HG02588 (cell line): ENCODE results near the gene ADAMTS19.

Source experiments
- ATAC-seq: cut with Tn5 transposase; IDR thresholded peaks from one replicate; pipeline ENCODE4 v1.9.1; 2021; ENCODE audit warnings: mild to moderate bottlenecking, moderate library complexity; ENCODE audit not compliant: unreplicated experiment

Gene ADAMTS19

GRCh38 chr5:129465776-129466344 is 5.8 kb downstream of the ADAMTS19 start:
- ATAC-seq, result no peak

GRCh38 chr5:129474544-129474943 is 14.4 kb downstream of the ADAMTS19 start:
- no peak for ATAC-seq

GRCh38 chr5:129476751-129477150 is 16.7 kb downstream of the ADAMTS19 start:
- no peak for ATAC-seq

- ATAC-seq, result no peak
These were observed 17.4 kb downstream of the ADAMTS19 start for GRCh38 chr5:129477532-129477931.

GRCh38 chr5:129481161-129481560 is 21.1 kb downstream of the ADAMTS19 start:
- no peak for ATAC-seq

GRCh38 chr5:129496421-129496820 is 36.3 kb downstream of the ADAMTS19 start:
- ATAC-seq, result peak; percentile 74

GRCh38 chr5:129496864-129497595 is 36.9 kb downstream of the ADAMTS19 start:
- no peak for ATAC-seq

GRCh38 chr5:129499208-129499852 is 39.2 kb downstream of the ADAMTS19 start:
- no peak for ATAC-seq

GRCh38 chr5:129500101-129500500 is 40.0 kb downstream of the ADAMTS19 start:
- no peak for ATAC-seq

GRCh38 chr5:129506086-129506485 is 46.0 kb downstream of the ADAMTS19 start:
- ATAC-seq, result no peak

- no peak for ATAC-seq
These were observed 46.9 kb downstream of the ADAMTS19 start for GRCh38 chr5:129506950-129507349.

- ATAC-seq, result no peak
These were observed 47.4 kb downstream of the ADAMTS19 start for GRCh38 chr5:129507527-129507926.

GRCh38 chr5:129508606-129509005 is 48.5 kb downstream of the ADAMTS19 start:
- no peak for ATAC-seq

- ATAC-seq, result no peak
These were observed 49.4 kb downstream of the ADAMTS19 start for GRCh38 chr5:129509363-129509975.

- no peak for ATAC-seq
These were observed 51.2 kb downstream of the ADAMTS19 start for GRCh38 chr5:129511291-129511690.

GRCh38 chr5:129541051-129541450 is 81.0 kb downstream of the ADAMTS19 start:
- ATAC-seq, result no peak

- ATAC-seq, result peak; percentile 50
These were observed 81.7 kb downstream of the ADAMTS19 start for GRCh38 chr5:129541648-129542251.

- ATAC-seq, result no peak
These were observed 87.0 kb downstream of the ADAMTS19 start for GRCh38 chr5:129547137-129547536.

GRCh38 chr5:129554134-129554904 is 94.2 kb downstream of the ADAMTS19 start:
- no peak for ATAC-seq

GRCh38 chr5:129563585-129563984 is 103.5 kb downstream of the ADAMTS19 start:
- no peak for ATAC-seq

- no peak for ATAC-seq
These were observed 109.2 kb downstream of the ADAMTS19 start for GRCh38 chr5:129569295-129569694.
